GM12865 (cell line): Measurements from ENCODE around the gene ATP12A.

Experiments used
- DNase-seq: peaks from one replicate; pipeline ENCODE4 v3.0.0; 2010; ENCODE audit warnings: low read depth
- H3K4me3 ChIP-seq: 2 replicates; pipeline ENCODE4 v1.5.1; 2011; ENCODE audit warnings: mild to moderate bottlenecking, low read depth, low read length, control low read depth
- TF ChIP-seq, protein P1 (sequence below): IDR thresholded peaks from 2 replicates; pipeline ENCODE4 v1.5.1; 2011; ENCODE audit warnings: low read length, control low read depth, low read depth, inconsistent platforms; ENCODE audit not compliant: insufficient read depth; ENCODE audit errors: missing control alignments

The ATP12A gene

DNA sequence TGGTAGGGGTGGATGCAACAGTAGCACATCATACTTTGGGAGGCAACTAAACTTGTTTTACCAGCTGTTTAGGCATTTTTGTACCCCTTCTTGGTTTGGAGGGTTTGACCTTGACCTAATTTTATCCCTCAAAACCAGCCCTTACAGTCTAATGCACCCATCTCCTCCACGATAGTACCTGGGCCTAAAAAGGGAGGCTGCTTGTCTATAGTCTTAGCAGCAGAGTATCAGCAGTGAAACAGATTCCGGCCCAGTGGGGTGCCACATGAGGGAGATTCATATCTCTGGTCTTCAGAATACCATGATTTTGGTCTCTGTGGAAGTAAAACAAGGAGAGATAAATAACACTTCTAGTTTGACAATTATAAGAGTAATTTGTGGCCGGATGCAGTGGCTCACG lies 39.5 kb upstream of the ATP12A start:
- no peak overlapping the region for H3K4me3 ChIP-seq
- DNase-seq = no peak
- TF ChIP-seq, protein P1, sequence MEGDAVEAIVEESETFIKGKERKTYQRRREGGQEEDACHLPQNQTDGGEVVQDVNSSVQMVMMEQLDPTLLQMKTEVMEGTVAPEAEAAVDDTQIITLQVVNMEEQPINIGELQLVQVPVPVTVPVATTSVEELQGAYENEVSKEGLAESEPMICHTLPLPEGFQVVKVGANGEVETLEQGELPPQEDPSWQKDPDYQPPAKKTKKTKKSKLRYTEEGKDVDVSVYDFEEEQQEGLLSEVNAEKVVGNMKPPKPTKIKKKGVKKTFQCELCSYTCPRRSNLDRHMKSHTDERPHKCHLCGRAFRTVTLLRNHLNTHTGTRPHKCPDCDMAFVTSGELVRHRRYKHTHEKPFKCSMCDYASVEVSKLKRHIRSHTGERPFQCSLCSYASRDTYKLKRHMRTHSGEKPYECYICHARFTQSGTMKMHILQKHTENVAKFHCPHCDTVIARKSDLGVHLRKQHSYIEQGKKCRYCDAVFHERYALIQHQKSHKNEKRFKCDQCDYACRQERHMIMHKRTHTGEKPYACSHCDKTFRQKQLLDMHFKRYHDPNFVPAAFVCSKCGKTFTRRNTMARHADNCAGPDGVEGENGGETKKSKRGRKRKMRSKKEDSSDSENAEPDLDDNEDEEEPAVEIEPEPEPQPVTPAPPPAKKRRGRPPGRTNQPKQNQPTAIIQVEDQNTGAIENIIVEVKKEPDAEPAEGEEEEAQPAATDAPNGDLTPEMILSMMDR = no peak

DNA sequence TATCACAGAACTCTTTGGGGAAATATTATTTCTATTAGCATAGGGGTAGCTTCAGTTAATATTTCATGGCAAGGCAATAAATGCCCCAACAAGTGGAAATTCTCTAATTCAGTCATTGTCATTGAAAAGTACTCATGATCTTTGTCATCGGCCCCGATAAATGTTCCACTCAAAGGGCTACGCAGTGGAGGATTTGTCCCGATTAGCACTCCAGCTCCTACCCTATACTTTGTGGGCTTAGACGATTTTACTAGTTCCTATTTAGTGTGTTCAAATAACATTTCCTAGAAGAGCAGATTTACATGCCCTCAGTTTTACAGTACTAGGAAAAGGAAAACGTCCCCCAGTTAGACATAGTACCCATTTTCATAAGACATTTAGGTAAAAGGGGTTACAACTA lies 38.0 kb upstream of the ATP12A start:
- no peak overlapping the region for H3K4me3 ChIP-seq
- DNase-seq = no peak
- TF ChIP-seq, protein P1 = no peak

DNA sequence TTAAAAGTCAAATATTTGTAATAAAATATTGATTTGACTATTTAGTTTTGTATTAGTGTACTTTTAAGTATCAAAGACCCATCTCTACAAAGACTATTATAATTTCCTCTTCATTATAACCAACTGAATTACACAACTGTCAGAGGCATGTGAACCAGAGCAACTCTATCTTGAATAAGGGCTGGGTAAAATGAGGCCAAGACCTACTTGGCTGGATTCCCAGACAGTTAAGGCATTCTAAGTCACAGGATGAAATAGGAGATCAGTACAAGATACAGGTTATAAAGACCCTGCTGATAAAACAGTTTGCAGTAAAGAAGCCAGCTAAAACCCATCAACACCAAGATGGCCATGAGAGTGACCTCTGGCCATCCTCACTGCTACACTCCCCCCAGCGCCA lies 36.2 kb upstream of the ATP12A start:
- TF ChIP-seq, protein P1 = no peak
- H3K4me3 ChIP-seq = no peak overlapping the region
- DNase-seq = no peak

DNA sequence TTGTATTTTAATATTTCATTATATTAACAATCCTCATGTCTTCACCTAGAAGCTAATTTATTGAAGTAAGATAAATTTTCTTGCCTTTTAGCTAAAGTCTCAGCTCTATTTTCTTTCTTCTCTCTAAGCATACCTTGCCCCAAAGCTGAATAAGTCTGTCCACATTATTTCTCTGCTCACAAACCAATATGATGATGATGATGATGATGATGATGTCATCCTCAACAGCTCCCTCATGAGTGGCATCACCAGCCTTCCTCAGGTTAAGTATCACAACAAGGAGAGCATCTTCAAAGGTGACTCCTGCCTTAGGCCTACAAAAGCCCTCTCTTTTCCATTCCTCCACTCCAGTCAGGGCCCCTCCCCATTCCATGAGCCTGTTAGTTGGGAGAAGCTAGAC lies 31.9 kb upstream of the ATP12A start:
- H3K4me3 ChIP-seq = no peak overlapping the region
- TF ChIP-seq, protein P1 = no peak
- DNase-seq = no peak

DNA sequence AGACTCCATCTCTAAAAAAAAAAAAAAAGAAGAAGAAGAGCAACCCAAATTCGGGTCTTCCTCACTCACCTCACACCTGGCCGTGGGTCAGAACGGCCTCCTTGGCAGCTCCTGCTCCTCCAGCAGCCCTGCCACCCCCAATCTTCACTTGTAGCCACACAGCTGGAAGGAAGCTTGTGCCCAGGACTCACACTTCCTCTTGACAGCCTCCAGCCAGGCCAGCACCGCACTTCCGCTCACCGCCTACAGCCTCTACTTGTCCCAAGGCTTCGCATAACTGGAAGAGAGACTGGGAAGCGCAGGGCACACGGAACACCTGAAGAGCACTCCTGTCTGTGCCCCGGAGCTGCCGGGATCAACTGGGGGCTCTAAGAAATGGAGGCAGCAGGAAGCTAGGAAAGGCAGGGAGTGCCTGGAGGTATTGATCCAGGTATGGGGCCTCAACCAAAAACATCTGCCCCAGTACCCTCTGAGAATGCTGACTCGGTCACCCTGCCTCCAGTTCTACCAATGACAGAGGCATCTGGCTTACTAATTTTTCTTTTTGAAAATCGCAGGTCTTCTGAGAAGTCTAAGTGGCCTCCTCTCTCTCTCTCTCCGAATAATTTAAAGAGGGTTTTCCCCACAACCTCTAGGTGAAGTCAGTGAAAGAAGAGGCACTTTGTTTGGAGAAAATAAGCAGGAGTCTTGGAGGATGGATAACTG lies 31.1 kb upstream of the ATP12A start:
- no peak for DNase-seq
- no peak overlapping the region for H3K4me3 ChIP-seq
- TF ChIP-seq, protein P1 = no peak

DNA sequence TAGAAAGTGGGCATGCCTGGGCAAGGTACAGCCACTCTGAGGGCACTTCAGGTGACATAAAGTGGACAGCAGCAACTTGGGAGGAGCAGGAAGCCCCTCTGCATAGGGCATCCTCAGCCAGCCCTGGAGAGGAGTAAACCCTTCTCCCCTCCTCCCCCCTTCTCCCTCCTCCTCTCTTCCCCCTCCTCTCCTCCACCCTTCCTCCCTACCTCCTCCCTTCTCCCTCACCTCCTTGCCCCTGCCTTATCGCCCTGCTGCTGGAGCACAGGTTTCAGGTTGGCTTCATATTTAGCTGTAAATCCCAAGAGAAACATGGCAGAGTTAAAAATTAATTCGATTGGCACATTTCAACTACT lies 30.5 kb upstream of the ATP12A start:
- no peak overlapping the region for H3K4me3 ChIP-seq
- no peak for DNase-seq
- TF ChIP-seq, protein P1 = no peak

DNA sequence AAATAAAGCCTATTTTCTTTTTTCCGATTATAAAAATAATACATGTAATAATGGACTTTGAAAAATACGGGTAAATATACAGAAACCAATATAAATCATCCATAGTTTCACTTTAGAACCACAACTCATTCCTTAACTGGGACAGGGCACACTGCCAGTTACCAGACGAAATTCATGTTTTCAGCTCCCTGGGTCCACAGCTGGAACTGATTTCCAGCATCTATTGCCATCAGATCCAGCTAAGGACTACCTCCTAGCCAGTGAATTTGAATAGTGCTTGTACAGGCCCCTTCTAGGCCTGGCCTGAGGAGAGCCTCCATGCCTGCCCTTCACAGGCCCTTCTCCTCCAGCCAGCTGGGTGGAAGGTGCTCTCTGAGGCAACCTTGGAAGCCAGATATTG lies 30.0 kb upstream of the ATP12A start:
- TF ChIP-seq, protein P1 = no peak
- H3K4me3 ChIP-seq = no peak overlapping the region
- DNase-seq = no peak
